Nucleus accumbens (tissue), 56 donors: ENCODE data around the gene CT47A7.
"Not testable (repeated sequence)": the region's sequence is repeated elsewhere in the genome, so short reads cannot be mapped to it uniquely, and the experiment has no call there.

ENCODE experiments used
- DNase-seq, 56 donors: peaks; one replicate each; lab custom pipeline; 2025; lab: John Stamatoyannopoulos, UW

The CT47A7 gene

GRCh38 chrX:120956500-120956899 is at the start of gene CT47A7:
CT47A7 (minus strand) TSS chrX:120956600; CDS start chrX:120956345, 255 bp downstream.
- not testable (repeated sequence) for DNase-seq

- DNase-seq = no peak
Observed at GRCh38 chrX:121000589-121000988, 44.2 kb upstream of the CT47A7 start.

DNA sequence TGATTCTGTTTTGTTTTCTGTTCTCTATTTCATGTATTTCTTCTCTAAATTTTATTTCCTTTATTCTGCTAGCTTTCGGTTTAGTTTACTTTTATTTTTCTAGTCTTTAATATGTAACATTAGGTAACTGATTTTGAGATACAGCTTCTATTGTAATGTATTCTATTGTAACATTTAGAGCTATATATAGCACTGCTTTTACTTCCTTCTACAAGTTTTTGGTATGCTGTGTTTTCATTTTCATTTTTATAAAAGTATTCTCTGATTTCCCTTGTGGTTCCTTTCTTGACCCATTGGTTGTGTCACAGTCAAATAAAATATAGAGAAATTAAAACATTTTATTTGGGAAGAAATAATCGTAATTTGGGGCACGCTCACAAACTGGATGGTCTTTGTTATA is 43.0 kb upstream of the CT47A7 start:
- DNase-seq = no peak

DNA sequence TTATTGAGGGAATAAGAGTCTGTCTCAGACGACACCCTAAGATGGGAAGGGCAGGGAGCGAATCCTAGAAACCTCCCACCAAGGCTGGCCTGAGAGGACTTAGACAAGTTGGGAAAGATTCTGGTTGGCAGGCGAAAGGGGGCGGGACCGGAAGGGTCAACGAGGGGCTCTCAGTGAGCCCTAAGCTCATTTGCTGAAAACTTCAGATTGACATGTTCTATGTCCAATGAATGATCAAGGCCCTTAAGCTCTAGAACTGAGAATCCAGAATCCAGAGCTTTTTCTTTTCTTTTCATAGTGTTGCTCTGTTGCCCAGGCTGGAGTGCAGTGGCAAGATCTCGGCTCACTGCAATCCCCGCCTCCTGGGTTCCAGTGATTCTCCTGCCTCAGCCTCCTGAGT is 29.3 kb upstream of the CT47A7 start, which contains the start of gene CT47A1:
CT47A1 (minus strand) TSS at position 101 of the 400 bp plus-strand sequence. CDS start 231 bp downstream, outside the sequence.
- not testable (repeated sequence) for DNase-seq
